K562 (cell line): ENCODE results near the gene SKAP2. TPM values are rescaled to one million over a fixed set of nuclear protein-coding genes. Genes with fewer than 3 reads are reported as not detected.

Source experiments
- ATAC-seq: fragments of 200-7000 bp; cut with Tn5 transposase; 3 replicates; pipeline ENCODE4 v1.9.1; 2020; ENCODE audit warnings: moderate library complexity
- BruUV-seq: library from RNA; stranded (reverse); fragments of 400-500 nt; replicated peaks from 2 replicates; lab custom pipeline; 2021; lab: Mats Ljungman, UMichigan
- CTCF ChIA-PET: fragments of 300-600 bp; formaldehyde crosslinking; extraction: SDS; loops from one replicate; lab custom pipeline; 2021; ENCODE audit warnings: low intra/inter-chr PET ratio; lab: Yijun Ruan, JAX
- POLR2A ChIA-PET: fragments of 300-600, 350-650 bp; sonication (Branson Sonifier 250); formaldehyde crosslinking; extraction: SDS; loops from one replicate; lab custom pipeline; 2021; ENCODE audit warnings: antibody characterized with exemption, inconsistent platforms; lab: Yijun Ruan, JAX
- DNase-seq, 4 experiments: peaks; one replicate each; pipeline versions ENCODE4 v3.0.0 to v3.0.0-alpha.2; 2011 to 2018; ENCODE audit warnings: low spot score in 3 of 4, mixed read lengths in 3 of 4; ENCODE audit errors: extremely low read depth in 1 of 4
- FAIRE-seq: peaks from 2 replicates; lab custom pipeline; 2011; peaks lifted over from hg19 to GRCh38; lab: Jason Lieb, UNC
- H2AFZ ChIP-seq: 2 replicates; pipeline ENCODE4 v1.6.0; 2011; ENCODE audit warnings: low read depth, low read length, control low read depth, inconsistent platforms
- H3K27ac ChIP-seq: fragments of 200-600 bp; 3 replicates; pipeline ENCODE4 v1.8.0; 2011; ENCODE audit warnings: low read depth, mild to moderate bottlenecking, control low read depth, inconsistent platforms, low read length, moderate library complexity, mixed read lengths; ENCODE audit errors: extremely low read depth
- H3K27me3 ChIP-seq, 2 experiments: fragments of 300-600 bp in 1 of 2; 2 replicates in 1 of 2; 3 replicates in 1 of 2; pipeline versions ENCODE4 v1.6.0 to v1.8.0; 2011; ENCODE audit warnings: inconsistent platforms in 2 of 2, low read length in 2 of 2, mild to moderate bottlenecking in 1 of 2, mixed read lengths in 1 of 2, moderate library complexity in 1 of 2; ENCODE audit not compliant: control insufficient read depth in 2 of 2, insufficient read depth in 2 of 2
- H3K36me3 ChIP-seq: fragments of 300-600 bp; 3 replicates; pipeline ENCODE4 v1.8.0; 2011; ENCODE audit warnings: mild to moderate bottlenecking, low read length, inconsistent platforms; ENCODE audit not compliant: control insufficient read depth, insufficient read depth
- H3K4me1 ChIP-seq, 2 experiments: fragments of 200-600 bp in 1 of 2; replicated peaks in 1 of 2; 2 replicates in 1 of 2; 3 replicates in 1 of 2; pipeline versions ENCODE4 v1.5.1 to v1.8.0; 2011; ENCODE audit warnings: inconsistent platforms in 2 of 2, low read length in 2 of 2, mild to moderate bottlenecking in 1 of 2, mixed read lengths in 1 of 2, moderate library complexity in 1 of 2; ENCODE audit not compliant: control insufficient read depth in 2 of 2, insufficient read depth in 2 of 2
- H3K4me2 ChIP-seq: 2 replicates; pipeline ENCODE4 v1.6.1; 2011; ENCODE audit warnings: low read length, control low read depth, inconsistent platforms, mixed read lengths; ENCODE audit not compliant: insufficient read depth
- H3K4me3 ChIP-seq: fragments of 200-600 bp; sonication (generic), shearing (Covaris generic); 2 replicates; pipeline ENCODE4 v1.5.1; 2016; ENCODE audit warnings: control low read depth, inconsistent platforms
- H3K79me2 ChIP-seq: fragments of 200-600 bp; 3 replicates; pipeline ENCODE4 v1.8.0; 2011; ENCODE audit warnings: low read length, inconsistent platforms; ENCODE audit not compliant: control insufficient read depth, insufficient read depth
- H3K9ac ChIP-seq, 2 experiments: 2 replicates each; pipeline versions ENCODE4 v1.6.0 to v1.6.1; 2011; ENCODE audit warnings: low read depth in 2 of 2, low read length in 2 of 2, control low read depth in 1 of 2, inconsistent platforms in 1 of 2, mild to moderate bottlenecking in 1 of 2, mixed read lengths in 1 of 2; ENCODE audit not compliant: insufficient read depth in 1 of 2
- H3K9me1 ChIP-seq: one replicate; pipeline ENCODE4 v1.6.0; 2011; ENCODE audit warnings: inconsistent platforms, mild to moderate bottlenecking, low read length, moderate library complexity; ENCODE audit not compliant: control insufficient read depth, insufficient read depth
- H3K9me3 ChIP-seq: replicated peaks from 2 replicates; pipeline ENCODE4 v1.5.1; 2011; ENCODE audit warnings: low read depth, low read length, inconsistent platforms; ENCODE audit not compliant: control insufficient read depth, insufficient read depth
- H4K20me1 ChIP-seq: replicated peaks from 2 replicates; pipeline ENCODE4 v1.6.1; 2011; ENCODE audit warnings: low read length, inconsistent platforms, mixed read lengths; ENCODE audit not compliant: control insufficient read depth, insufficient read depth
- CBX2 ChIP-seq: fragments of 200-600 bp; sonication (generic); IDR thresholded peaks from one replicate; pipeline ENCODE4 v1.6.1; 2012; ENCODE audit warnings: mild to moderate bottlenecking, low read length, inconsistent platforms; ENCODE audit not compliant: insufficient read depth, poor library complexity, severe bottlenecking
- FOXM1 ChIP-seq, 2 experiments: fragments of 450-650 bp in 1 of 2; sonication (generic) in 1 of 2; formaldehyde crosslinking in 1 of 2; IDR thresholded peaks; 2 replicates each; pipeline versions ENCODE4 v1.6.1 to v1.9.0; 2017 to 2022; ENCODE audit warnings: low read depth in 2 of 2, mild to moderate bottlenecking in 2 of 2, missing genetic modification reagents in 1 of 2, moderate library complexity in 1 of 2
- HDAC1 ChIP-seq, 2 experiments: fragments of 450-650 bp; IDR thresholded peaks; 2 replicates each; pipeline ENCODE4 v1.6.1; 2016 to 2017; ENCODE audit warnings: inconsistent platforms in 1 of 2, mild to moderate bottlenecking in 1 of 2, moderate library complexity in 1 of 2
- PYGO2 ChIP-seq: fragments of 450-650 bp; IDR thresholded peaks from 2 replicates; pipeline ENCODE4 v1.6.1; 2016; ENCODE audit warnings: mild to moderate bottlenecking, missing genetic modification characterization, moderate library complexity, missing compliant biosample characterization
- RHOXF2B ChIP-seq: fragments of 250-450 bp; sonication (Bioruptor Pico); conservative IDR thresholded peaks from 2 replicates; pipeline ENCODE4 v1.5.1; 2021
- SMARCE1 ChIP-seq: fragments of 450-650 bp; IDR thresholded peaks from 2 replicates; pipeline ENCODE4 v1.7.1; 2016; ENCODE audit warnings: mild to moderate bottlenecking
- TAF7 ChIP-seq: fragments of 450-650 bp; IDR thresholded peaks from 2 replicates; pipeline ENCODE4 v1.6.1; 2016; ENCODE audit warnings: missing genetic modification characterization, missing compliant biosample characterization
- WGBS: fragments of 100-300 bp; shearing (Covaris generic); methylation state at CpG from one replicate; pipeline ENCODE4 v1.1.6; 2016; ENCODE audit warnings: low coverage, mixed read lengths; ENCODE audit not compliant: insufficient coverage; ENCODE audit errors: missing lambda C conversion rate; 5-methylcytosine and 5-hydroxymethylcytosine counted together
- in situ Hi-C: fragments of 300-500 bp; cut with MboI; formaldehyde crosslinking; loops from 4 replicates; pipeline ENCODE4 v1.15.0; 2018; ENCODE audit warnings: inconsistent platforms, mixed read lengths
- intact Hi-C: fragments of 100-400 bp; cut with micrococcal nuclease; formaldehyde crosslinking; loops from 2 replicates; pipeline ENCODE4 v1.14.2; 2022
- polyA plus RNA-seq, 8 experiments: library from polyadenylated mRNA; depleted of rRNA in 4 of 8; stranded (reverse) in 5 of 8; unstranded in 3 of 8; fragments of >200 nt; fragmentation: Nextera tagmentation in 2 of 8; fragmentation: Illumina TruSeq in 1 of 8; extraction: Ambion mirVana in 2 of 8; extraction: Trizol in 1 of 8; gene quantifications; 2 replicates each; pipeline versions ENCODE4 v1.2.1 to v1.2.3, GENCODE V29; 2011 to 2014; ENCODE audit warnings: inconsistent platforms in 1 of 8, missing spikeins in 1 of 8
- total RNA-seq, 7 experiments: library from RNA; depleted of rRNA in 6 of 7; stranded (reverse); fragments of >200 nt in 6 of 7; fragmentation: Illumina TruSeq in 2 of 7; extraction: Trizol in 2 of 7; gene quantifications; 2 replicates each; pipeline versions ENCODE4 v1.2.1 to v1.2.3, GENCODE V29; 2011 to 2021; ENCODE audit warnings: low replicate concordance in 1 of 7
- TF ChIP-seq, protein P1 (sequence below): fragments of 450-650 bp; IDR thresholded peaks from 2 replicates; pipeline ENCODE4 v1.6.1; 2016; ENCODE audit warnings: borderline replicate concordance
- TF ChIP-seq, protein P2 (sequence below): fragments of 450-650 bp; IDR thresholded peaks from 2 replicates; pipeline ENCODE4 v1.6.1; 2016; ENCODE audit warnings: mild to moderate bottlenecking
- TF ChIP-seq, protein P3 (sequence below): fragments of 450-650 bp; conservative IDR thresholded peaks from 2 replicates; pipeline ENCODE4 v1.6.1; 2016; ENCODE audit warnings: missing genetic modification characterization, low read depth, mild to moderate bottlenecking, control low read depth, missing compliant biosample characterization
- TF ChIP-seq, protein P4 (sequence below): sonication (generic); formaldehyde crosslinking; IDR thresholded peaks from 2 replicates; pipeline ENCODE4 v1.8.0; 2023; ENCODE audit warnings: mild to moderate bottlenecking, missing genetic modification reagents
- TF ChIP-seq, protein P5 (sequence below): fragments of 450-650 bp; formaldehyde crosslinking; conservative IDR thresholded peaks from 2 replicates; pipeline ENCODE4 v1.4.0; 2022; ENCODE audit warnings: mild to moderate bottlenecking, missing genetic modification characterization

Gene SKAP2
- total and polyA plus RNA-seq, 9 of the 15 experiments (the other 6 are each of a cell fraction or from before 2014, with no cell fraction given), result 4.2 to 11.7 (median 8.3) TPM

DNA sequence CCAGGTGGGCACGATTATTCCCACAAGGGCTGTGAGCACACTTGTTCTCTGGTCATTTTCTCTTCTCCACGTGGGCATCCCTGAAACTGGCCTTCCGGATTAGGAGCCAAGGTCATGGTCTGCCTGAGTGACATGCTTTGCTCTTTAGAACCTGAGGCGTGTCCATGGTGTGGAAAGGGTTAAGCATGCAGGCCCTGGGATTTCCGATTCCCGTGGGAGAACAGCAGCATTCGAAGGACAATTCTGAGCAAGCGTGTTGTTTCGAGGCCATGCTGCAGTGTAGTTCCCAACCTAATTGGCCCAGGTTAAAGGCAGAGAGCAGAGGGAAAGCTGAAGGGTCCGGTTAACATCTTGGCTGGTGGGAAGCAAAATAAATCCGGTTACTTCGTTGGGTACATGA, 245.9 kb downstream of the SKAP2 start:
- 18% methylated on average over 12 of the region's 12 CpGs for WGBS
- in situ Hi-C loops (no loop called here), intact Hi-C loops (no loop called here)
- peaks cover 3 to 13% of the 10 kb centered on the region in 2 experiments; a peak in 3 of 5 replicates for H3K4me1 ChIP-seq
- no peak overlapping the region for H3K4me3 ChIP-seq
- no TSS peak for BruUV-seq
- H4K20me1 ChIP-seq, result no peaks in the 10 kb centered on the region
- no peaks in the 10 kb centered on the region; the same call in 2 of the 3 replicates for H3K36me3 ChIP-seq
- no peaks in the 10 kb centered on the region; the same call in 1 of the 2 replicates for H3K9me3 ChIP-seq
- no peak overlapping the region for H3K4me2 ChIP-seq
- H3K9ac ChIP-seq, result no peak overlapping the region; a peak in 1 of 4 replicates
- H3K27me3 ChIP-seq, result peaks cover 15 to 34% of the 10 kb centered on the region in 2 experiments; a peak in 3 of 5 replicates
- ChIA-PET POLR2A (interaction anchor here (0.6 to 0.7 kb wide), 2 partner anchors 17 to 459 kb away, joined by 3 read pairs; no protein-coding TSS in a partner anchor), CTCF (no interaction called here)
- peak overlapping the region; percentile 49; the same call in 1 of the 2 replicates for H2AFZ ChIP-seq
- no peak for ATAC-seq
- FAIRE-seq, result no peak
- no peak overlapping the region; the same call in 2 of the 3 replicates for H3K27ac ChIP-seq
- DNase-seq, result no peak
- no peaks in the 10 kb centered on the region for H3K79me2 ChIP-seq
- H3K9me1 ChIP-seq, result no peaks in the 10 kb centered on the region
- TF ChIP-seq RHOXF2B (CRISPR knock-in tag) (no peak), PYGO2 (tag) (no peak), HDAC1 (IDR thresholded peaks at IDR 0.05) (no peak), CBX2 (no peak), TAF7 (no peak), FOXM1 (IDR thresholded peaks at IDR 0.05; ENCODE audit: low read depth) (no peak), FOXM1 (CRISPR knock-in tag; IDR thresholded peaks at IDR 0.05; ENCODE audit: low read depth) (no peak), SMARCE1 (no peak)
- TF ChIP-seq, protein P1, sequence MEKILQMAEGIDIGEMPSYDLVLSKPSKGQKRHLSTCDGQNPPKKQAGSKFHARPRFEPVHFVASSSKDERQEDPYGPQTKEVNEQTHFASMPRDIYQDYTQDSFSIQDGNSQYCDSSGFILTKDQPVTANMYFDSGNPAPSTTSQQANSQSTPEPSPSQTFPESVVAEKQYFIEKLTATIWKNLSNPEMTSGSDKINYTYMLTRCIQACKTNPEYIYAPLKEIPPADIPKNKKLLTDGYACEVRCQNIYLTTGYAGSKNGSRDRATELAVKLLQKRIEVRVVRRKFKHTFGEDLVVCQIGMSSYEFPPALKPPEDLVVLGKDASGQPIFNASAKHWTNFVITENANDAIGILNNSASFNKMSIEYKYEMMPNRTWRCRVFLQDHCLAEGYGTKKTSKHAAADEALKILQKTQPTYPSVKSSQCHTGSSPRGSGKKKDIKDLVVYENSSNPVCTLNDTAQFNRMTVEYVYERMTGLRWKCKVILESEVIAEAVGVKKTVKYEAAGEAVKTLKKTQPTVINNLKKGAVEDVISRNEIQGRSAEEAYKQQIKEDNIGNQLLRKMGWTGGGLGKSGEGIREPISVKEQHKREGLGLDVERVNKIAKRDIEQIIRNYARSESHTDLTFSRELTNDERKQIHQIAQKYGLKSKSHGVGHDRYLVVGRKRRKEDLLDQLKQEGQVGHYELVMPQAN, result no peak
- TF ChIP-seq, protein P2, sequence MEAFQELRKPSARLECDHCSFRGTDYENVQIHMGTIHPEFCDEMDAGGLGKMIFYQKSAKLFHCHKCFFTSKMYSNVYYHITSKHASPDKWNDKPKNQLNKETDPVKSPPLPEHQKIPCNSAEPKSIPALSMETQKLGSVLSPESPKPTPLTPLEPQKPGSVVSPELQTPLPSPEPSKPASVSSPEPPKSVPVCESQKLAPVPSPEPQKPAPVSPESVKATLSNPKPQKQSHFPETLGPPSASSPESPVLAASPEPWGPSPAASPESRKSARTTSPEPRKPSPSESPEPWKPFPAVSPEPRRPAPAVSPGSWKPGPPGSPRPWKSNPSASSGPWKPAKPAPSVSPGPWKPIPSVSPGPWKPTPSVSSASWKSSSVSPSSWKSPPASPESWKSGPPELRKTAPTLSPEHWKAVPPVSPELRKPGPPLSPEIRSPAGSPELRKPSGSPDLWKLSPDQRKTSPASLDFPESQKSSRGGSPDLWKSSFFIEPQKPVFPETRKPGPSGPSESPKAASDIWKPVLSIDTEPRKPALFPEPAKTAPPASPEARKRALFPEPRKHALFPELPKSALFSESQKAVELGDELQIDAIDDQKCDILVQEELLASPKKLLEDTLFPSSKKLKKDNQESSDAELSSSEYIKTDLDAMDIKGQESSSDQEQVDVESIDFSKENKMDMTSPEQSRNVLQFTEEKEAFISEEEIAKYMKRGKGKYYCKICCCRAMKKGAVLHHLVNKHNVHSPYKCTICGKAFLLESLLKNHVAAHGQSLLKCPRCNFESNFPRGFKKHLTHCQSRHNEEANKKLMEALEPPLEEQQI, result no peak
- TF ChIP-seq, protein P3, sequence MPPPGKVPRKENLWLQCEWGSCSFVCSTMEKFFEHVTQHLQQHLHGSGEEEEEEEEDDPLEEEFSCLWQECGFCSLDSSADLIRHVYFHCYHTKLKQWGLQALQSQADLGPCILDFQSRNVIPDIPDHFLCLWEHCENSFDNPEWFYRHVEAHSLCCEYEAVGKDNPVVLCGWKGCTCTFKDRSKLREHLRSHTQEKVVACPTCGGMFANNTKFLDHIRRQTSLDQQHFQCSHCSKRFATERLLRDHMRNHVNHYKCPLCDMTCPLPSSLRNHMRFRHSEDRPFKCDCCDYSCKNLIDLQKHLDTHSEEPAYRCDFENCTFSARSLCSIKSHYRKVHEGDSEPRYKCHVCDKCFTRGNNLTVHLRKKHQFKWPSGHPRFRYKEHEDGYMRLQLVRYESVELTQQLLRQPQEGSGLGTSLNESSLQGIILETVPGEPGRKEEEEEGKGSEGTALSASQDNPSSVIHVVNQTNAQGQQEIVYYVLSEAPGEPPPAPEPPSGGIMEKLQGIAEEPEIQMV (tag), result no peak
- TF ChIP-seq, protein P4, sequence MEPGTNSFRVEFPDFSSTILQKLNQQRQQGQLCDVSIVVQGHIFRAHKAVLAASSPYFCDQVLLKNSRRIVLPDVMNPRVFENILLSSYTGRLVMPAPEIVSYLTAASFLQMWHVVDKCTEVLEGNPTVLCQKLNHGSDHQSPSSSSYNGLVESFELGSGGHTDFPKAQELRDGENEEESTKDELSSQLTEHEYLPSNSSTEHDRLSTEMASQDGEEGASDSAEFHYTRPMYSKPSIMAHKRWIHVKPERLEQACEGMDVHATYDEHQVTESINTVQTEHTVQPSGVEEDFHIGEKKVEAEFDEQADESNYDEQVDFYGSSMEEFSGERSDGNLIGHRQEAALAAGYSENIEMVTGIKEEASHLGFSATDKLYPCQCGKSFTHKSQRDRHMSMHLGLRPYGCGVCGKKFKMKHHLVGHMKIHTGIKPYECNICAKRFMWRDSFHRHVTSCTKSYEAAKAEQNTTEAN, result no peak
- TF ChIP-seq, protein P5, sequence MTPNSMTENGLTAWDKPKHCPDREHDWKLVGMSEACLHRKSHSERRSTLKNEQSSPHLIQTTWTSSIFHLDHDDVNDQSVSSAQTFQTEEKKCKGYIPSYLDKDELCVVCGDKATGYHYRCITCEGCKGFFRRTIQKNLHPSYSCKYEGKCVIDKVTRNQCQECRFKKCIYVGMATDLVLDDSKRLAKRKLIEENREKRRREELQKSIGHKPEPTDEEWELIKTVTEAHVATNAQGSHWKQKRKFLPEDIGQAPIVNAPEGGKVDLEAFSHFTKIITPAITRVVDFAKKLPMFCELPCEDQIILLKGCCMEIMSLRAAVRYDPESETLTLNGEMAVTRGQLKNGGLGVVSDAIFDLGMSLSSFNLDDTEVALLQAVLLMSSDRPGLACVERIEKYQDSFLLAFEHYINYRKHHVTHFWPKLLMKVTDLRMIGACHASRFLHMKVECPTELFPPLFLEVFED (CRISPR knock-in tag), result no peak
